HG03571 (cell line): ENCODE data around the gene TEC.

Source experiments
- ATAC-seq: cut with Tn5 transposase; IDR thresholded peaks from one replicate; pipeline ENCODE4 v1.9.1; 2021; ENCODE audit not compliant: unreplicated experiment

The TEC gene

DNA sequence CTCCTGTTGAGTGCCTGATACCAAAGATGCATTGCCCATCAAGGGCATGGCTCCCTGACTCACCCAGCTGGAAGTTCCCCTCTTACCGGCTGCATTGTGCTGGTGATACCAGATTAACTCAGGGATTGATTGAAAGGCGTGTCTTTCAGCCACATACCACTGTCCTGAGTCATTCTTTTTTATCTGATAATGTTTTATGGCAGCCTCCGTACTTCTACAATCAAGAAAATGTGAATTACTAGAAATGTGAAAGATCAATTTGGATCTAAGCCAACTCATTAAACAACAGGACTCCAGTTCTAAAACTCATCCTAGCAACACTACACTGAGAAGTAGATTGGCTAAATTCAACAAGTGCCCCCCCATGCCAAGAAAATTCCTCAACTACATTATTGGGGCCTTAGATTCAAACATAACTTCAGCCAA, 175.6 kb downstream of the TEC start:
- ATAC-seq: no peak

DNA sequence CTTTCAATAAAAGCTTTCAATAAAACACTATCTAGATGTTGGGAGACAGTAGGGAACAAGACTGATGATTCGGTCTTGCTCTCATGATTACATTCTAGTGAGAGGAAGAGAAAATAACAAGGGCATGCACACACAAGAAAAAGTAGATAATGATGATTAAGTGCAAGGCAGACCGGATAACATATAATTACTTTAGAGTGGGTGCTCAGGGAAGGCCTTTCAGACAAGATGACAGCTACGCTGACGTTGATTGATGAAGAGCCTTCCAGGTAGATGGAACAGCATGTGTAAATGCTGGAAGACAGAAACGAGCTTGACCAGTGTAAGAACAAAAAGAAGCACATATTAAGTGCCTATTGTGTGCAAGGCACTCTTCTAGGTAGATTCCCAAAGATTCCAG, 179.0 kb downstream of the TEC start:
- no peak for ATAC-seq

DNA sequence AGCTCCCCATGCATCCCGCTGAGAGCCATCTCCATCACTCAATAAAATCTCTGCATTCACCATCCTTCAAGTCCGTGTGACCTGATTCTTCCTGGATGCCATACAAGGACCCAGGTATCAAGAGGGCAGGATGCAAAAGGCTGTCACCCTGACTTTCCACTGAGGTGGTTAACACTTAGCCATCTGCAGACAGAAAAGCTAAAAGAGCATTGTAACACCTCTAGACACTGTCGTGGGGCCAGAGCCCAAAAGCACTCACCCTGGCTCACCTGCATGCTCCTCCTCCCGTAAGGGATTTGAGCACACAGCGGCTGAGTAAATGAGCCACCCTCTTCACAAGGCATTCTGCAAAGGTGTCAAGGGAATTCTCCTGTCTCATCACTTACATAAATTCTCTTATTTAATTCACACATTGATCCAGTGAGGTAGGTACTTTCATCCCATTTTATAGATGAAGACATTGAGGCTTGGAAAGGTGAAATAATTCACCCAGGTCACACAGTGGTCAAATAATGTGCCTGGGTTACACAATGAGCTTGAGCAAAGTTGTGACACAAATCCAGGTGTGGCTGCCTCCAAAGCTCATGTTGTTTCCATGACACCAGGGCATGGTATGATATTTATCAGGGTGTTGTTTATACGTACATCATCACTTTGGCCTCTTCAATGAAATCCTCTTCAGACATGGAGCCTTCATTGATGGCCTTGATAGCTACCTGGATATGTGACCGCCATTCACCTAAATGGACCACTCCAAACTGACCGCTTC, 183.6 kb downstream of the TEC start:
- ATAC-seq: no peak
